ENCODE results near the gene ZNF444.

The ZNF444 gene

GRCh38 chr19:56099638-56100539 lies 41.2 kb upstream of the ZNF444 start:
- Histone ChIP-seq H3K27me3 (ENCODE audit: control insufficient read depth, insufficient read depth, low read length) (no peaks in the 10 kb centered on the region), H3K4me2 (ENCODE audit: low read length) (no peak overlapping the region)

GRCh38 chr19:56101095-56101494 lies 40.0 kb upstream of the ZNF444 start:
- Histone ChIP-seq H3K4me3 (ENCODE audit: low read depth, low read length) (no peak overlapping the region), H3K27me3 (ENCODE audit: control insufficient read depth, insufficient read depth, low read length) (no peaks in the 10 kb centered on the region), H3K4me1 (peaks cover 4% of the 10 kb centered on the region), H3K27ac (no peak overlapping the region), H3K36me3 (ENCODE audit: control insufficient read depth, insufficient read depth, low read length) (no peaks in the 10 kb centered on the region), H2AFZ (no peak overlapping the region), H3K9me3 (ENCODE audit: control insufficient read depth, low read length) (no peaks in the 10 kb centered on the region), H3K79me2 (peaks cover 45% of the 10 kb centered on the region), H3K4me2 (ENCODE audit: low read length) (no peak overlapping the region), H3K9ac (no peak overlapping the region)
- TF ChIP-seq CTCF (IDR thresholded peaks at IDR 0.05), result no peak

More at GRCh38 chr19:56099638-56100539, 41.2 kb upstream of the ZNF444 start:
- Histone ChIP-seq H3K27ac (no peak overlapping the region), H2AFZ (no peak overlapping the region), H3K4me3 (ENCODE audit: low read depth, low read length) (no peak overlapping the region), H3K79me2 (peaks cover 42% of the 10 kb centered on the region), H3K4me1 (no peaks in the 10 kb centered on the region), H3K36me3 (ENCODE audit: control insufficient read depth, insufficient read depth, low read length) (no peaks in the 10 kb centered on the region), H3K9ac (no peak overlapping the region), H3K9me3 (ENCODE audit: control insufficient read depth, low read length) (no peaks in the 10 kb centered on the region)
- TF ChIP-seq CTCF (IDR thresholded peaks at IDR 0.05), result no peak

GRCh38 chr19:56101746-56102535 lies 39.1 kb upstream of the ZNF444 start:
- Histone ChIP-seq H2AFZ (no peak overlapping the region), H3K9me3 (ENCODE audit: control insufficient read depth, low read length) (no peaks in the 10 kb centered on the region), H3K27me3 (ENCODE audit: control insufficient read depth, insufficient read depth, low read length) (no peaks in the 10 kb centered on the region), H3K9ac (no peak overlapping the region), H3K79me2 (peaks cover 54% of the 10 kb centered on the region), H3K4me3 (ENCODE audit: low read depth, low read length) (no peak overlapping the region), H3K4me2 (ENCODE audit: low read length) (no peak overlapping the region), H3K36me3 (ENCODE audit: control insufficient read depth, insufficient read depth, low read length) (no peaks in the 10 kb centered on the region), H3K4me1 (peaks cover 4% of the 10 kb centered on the region), H3K27ac (no peak overlapping the region)
- TF ChIP-seq CTCF (IDR thresholded peaks at IDR 0.05), result no peak

- no peak overlapping the region for H3K9ac ChIP-seq
- no peaks in the 10 kb centered on the region for H3K36me3 ChIP-seq (ENCODE audit: control insufficient read depth, insufficient read depth, low read length)
- H3K9me3 ChIP-seq (ENCODE audit: control insufficient read depth, low read length), result no peaks in the 10 kb centered on the region
- no peak for TF ChIP-seq CTCF (IDR thresholded peaks at IDR 0.05)
- H3K4me1 ChIP-seq, result peaks cover 4% of the 10 kb centered on the region
- no peak overlapping the region for H3K27ac ChIP-seq
- no peak overlapping the region for H2AFZ ChIP-seq
- H3K27me3 ChIP-seq (ENCODE audit: control insufficient read depth, insufficient read depth, low read length), result no peaks in the 10 kb centered on the region
- no peak overlapping the region for H3K4me2 ChIP-seq (ENCODE audit: low read length)
- H3K79me2 ChIP-seq, result peaks cover 58% of the 10 kb centered on the region
- H3K4me3 ChIP-seq (ENCODE audit: low read depth, low read length), result no peak overlapping the region
Observed at GRCh38 chr19:56103027-56103614, 38.0 kb upstream of the ZNF444 start.
